Mesenchymal stem cell (in vitro differentiated cells and primary cell): ENCODE data around the gene CAPN10.

Experiments
- DNase-seq: peaks from one replicate; pipeline ENCODE4 v3.0.0-alpha.2; 2013
- H2AFZ ChIP-seq: one replicate; pipeline ENCODE4 v1.6.1; 2013; ENCODE audit warnings: low read depth, mild to moderate bottlenecking, control low read depth, inconsistent platforms, low read length, moderate library complexity
- H2AK5ac ChIP-seq: 2 replicates; pipeline ENCODE4 v1.6.1; 2013; ENCODE audit warnings: low read length, moderate library complexity, mild to moderate bottlenecking, inconsistent platforms; ENCODE audit not compliant: severe bottlenecking
- H2BK120ac ChIP-seq: one replicate; pipeline ENCODE4 v1.6.1; 2013; ENCODE audit warnings: low read depth, mild to moderate bottlenecking, inconsistent platforms, low read length, moderate library complexity
- H2BK12ac ChIP-seq, 2 experiments: one replicate each; pipeline ENCODE4 v1.6.1; 2013; ENCODE audit warnings: inconsistent platforms in 2 of 2, low read length in 2 of 2, mild to moderate bottlenecking in 2 of 2, moderate library complexity in 2 of 2, control low read depth in 1 of 2
- H2BK15ac ChIP-seq: one replicate; pipeline ENCODE4 v1.6.1; 2013; ENCODE audit warnings: mild to moderate bottlenecking, low read depth, inconsistent platforms; ENCODE audit not compliant: poor library complexity, severe bottlenecking
- H2BK5ac ChIP-seq: 2 replicates; pipeline ENCODE4 v1.6.1; 2013; ENCODE audit warnings: low read depth, mild to moderate bottlenecking, low read length, control low read depth, inconsistent platforms; ENCODE audit not compliant: poor library complexity, severe bottlenecking
- H3K14ac ChIP-seq, 2 experiments: one replicate each; pipeline ENCODE4 v1.6.1; 2013; ENCODE audit warnings: inconsistent platforms in 2 of 2, low read length in 2 of 2, control low read depth in 1 of 2, mild to moderate bottlenecking in 1 of 2, moderate library complexity in 1 of 2
- H3K18ac ChIP-seq, 2 experiments: one replicate each; pipeline ENCODE4 v1.6.1; 2013; ENCODE audit warnings: inconsistent platforms in 2 of 2, low read length in 2 of 2, control low read depth in 1 of 2, low read depth in 1 of 2, mild to moderate bottlenecking in 1 of 2
- H3K23ac ChIP-seq, 2 experiments: one replicate each; pipeline ENCODE4 v1.6.1; 2013; ENCODE audit warnings: inconsistent platforms in 2 of 2, low read length in 2 of 2, mild to moderate bottlenecking in 2 of 2, moderate library complexity in 2 of 2, control low read depth in 1 of 2
- H3K27ac ChIP-seq: 2 replicates; pipeline ENCODE4 v1.5.1; 2013; ENCODE audit warnings: mild to moderate bottlenecking, moderate library complexity, low read length, control low read depth, inconsistent platforms; ENCODE audit not compliant: poor library complexity, severe bottlenecking
- H3K27me3 ChIP-seq, 2 experiments: 2 replicates each; pipeline versions ENCODE4 v1.6.1 to v1.7.0; 2013; ENCODE audit warnings: low read length in 2 of 2, mild to moderate bottlenecking in 2 of 2, moderate library complexity in 2 of 2, control low read depth in 1 of 2, inconsistent platforms in 1 of 2; ENCODE audit not compliant: control insufficient read depth in 1 of 2, insufficient read depth in 1 of 2
- H3K36me3 ChIP-seq, 2 experiments: 2 replicates each; pipeline versions ENCODE4 v1.6.1 to v1.7.0; 2013; ENCODE audit warnings: low read length in 2 of 2, control low read depth in 1 of 2, inconsistent platforms in 1 of 2, low read depth in 1 of 2, mild to moderate bottlenecking in 1 of 2; ENCODE audit not compliant: insufficient read depth in 2 of 2, control insufficient read depth in 1 of 2
- H3K4ac ChIP-seq, 2 experiments: one replicate each; pipeline ENCODE4 v1.6.1; 2013; ENCODE audit warnings: inconsistent platforms in 2 of 2, low read length in 2 of 2, mild to moderate bottlenecking in 2 of 2, moderate library complexity in 2 of 2, control low read depth in 1 of 2, low read depth in 1 of 2
- H3K4me1 ChIP-seq: 2 replicates; pipeline ENCODE4 v1.6.1; 2013; ENCODE audit warnings: low read depth, low read length, control low read depth; ENCODE audit not compliant: control insufficient read depth, insufficient read depth
- H3K4me2 ChIP-seq: 2 replicates; pipeline ENCODE4 v1.6.1; 2013; ENCODE audit warnings: low read length, mild to moderate bottlenecking, inconsistent platforms; ENCODE audit not compliant: poor library complexity, severe bottlenecking
- H3K4me3 ChIP-seq, 2 experiments: 2 replicates each; pipeline versions ENCODE4 v1.5.1 to v1.7.0; 2013; ENCODE audit warnings: low read length in 2 of 2, mild to moderate bottlenecking in 2 of 2, control low read depth in 1 of 2, low read depth in 1 of 2; ENCODE audit not compliant: insufficient read depth in 1 of 2
- H3K79me1 ChIP-seq: replicated peaks from 2 replicates; pipeline ENCODE4 v1.6.1; 2013; ENCODE audit warnings: mild to moderate bottlenecking, control low read depth, low read length, inconsistent platforms; ENCODE audit not compliant: poor library complexity, severe bottlenecking
- H3K9ac ChIP-seq: 2 replicates; pipeline ENCODE4 v1.7.0; 2013; ENCODE audit warnings: mild to moderate bottlenecking, low read length, moderate library complexity
- H3K9me3 ChIP-seq: 2 replicates; pipeline ENCODE4 v1.7.0; 2013; ENCODE audit warnings: mild to moderate bottlenecking, low read length; ENCODE audit not compliant: control insufficient read depth
- H4K8ac ChIP-seq: one replicate; pipeline ENCODE4 v1.6.1; 2013; ENCODE audit warnings: inconsistent platforms, mild to moderate bottlenecking, low read length, moderate library complexity
- H4K91ac ChIP-seq: one replicate; pipeline ENCODE4 v1.6.1; 2013; ENCODE audit warnings: mild to moderate bottlenecking, low read length, inconsistent platforms
- WGBS: methylation state at CpG from one replicate; pipeline ENCODE4 v1.1.7; 2013; ENCODE audit warnings: mixed read lengths; 5-methylcytosine and 5-hydroxymethylcytosine counted together

Gene CAPN10

GRCh38 chr2:240643811-240644150 lies 57.2 kb downstream of the CAPN10 start:
- 84% methylated on average over 15 of the region's 15 CpGs for WGBS

DNA sequence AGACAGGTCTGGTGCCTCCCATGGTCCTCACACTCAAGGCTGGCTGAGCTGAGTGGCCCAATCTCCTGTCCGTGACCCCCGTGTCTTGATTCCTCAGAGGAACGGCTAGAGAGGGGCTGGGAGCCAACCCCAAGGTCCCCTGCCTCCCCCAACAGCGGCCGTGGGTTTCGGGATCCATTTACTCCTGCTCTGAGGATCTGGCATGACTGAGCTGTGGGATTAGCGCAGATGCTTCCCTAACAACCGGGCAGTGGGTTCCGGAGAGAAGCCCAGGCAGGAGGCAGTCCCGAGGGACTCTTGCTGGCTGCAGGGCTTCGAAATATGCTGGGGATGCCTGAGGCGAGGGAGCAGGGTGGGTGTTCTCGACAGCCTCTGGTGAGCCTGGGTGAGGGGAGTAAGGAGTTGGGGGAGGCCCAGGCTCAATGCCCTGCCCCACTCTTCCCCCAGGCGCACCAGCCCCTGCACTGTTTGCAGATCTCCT lies 57.7 kb downstream of the CAPN10 start:
- Histone ChIP-seq H3K14ac (peak overlapping the region in 1 of 2 experiments; percentile 12), H3K27ac (no peak overlapping the region), H2AK5ac (no peak overlapping the region), H4K8ac (no peak overlapping the region), H3K18ac (no peak overlapping the region), H3K9me3 (no peaks in the 10 kb centered on the region), H3K4me3 (no peak overlapping the region), H3K4ac (no peak overlapping the region), H2BK5ac (no peak overlapping the region), H2BK12ac (no peak overlapping the region), H2BK120ac (no peak overlapping the region), H3K4me2 (no peak overlapping the region), H3K36me3 (no peaks in the 10 kb centered on the region), H3K9ac (no peak overlapping the region), H4K91ac (no peak overlapping the region), H2BK15ac (no peak overlapping the region), H2AFZ (no peak overlapping the region), H3K27me3 (peaks cover 25 to 72% of the 10 kb centered on the region in 2 experiments), H3K4me1 (peaks cover 2% of the 10 kb centered on the region), H3K23ac (no peak overlapping the region), H3K79me1 (no peaks in the 10 kb centered on the region)
- WGBS = 84% methylated on average over 12 of the region's 14 CpGs
- DNase-seq = no peak

More at GRCh38 chr2:240643811-240644150, 57.2 kb downstream of the CAPN10 start:
- Histone ChIP-seq H2BK12ac (no peak overlapping the region), H3K4ac (no peak overlapping the region), H3K27ac (no peak overlapping the region), H3K14ac (no peak overlapping the region), H3K79me1 (no peaks in the 10 kb centered on the region), H2BK15ac (no peak overlapping the region), H2BK5ac (no peak overlapping the region), H3K4me2 (no peak overlapping the region), H3K9me3 (no peaks in the 10 kb centered on the region), H3K23ac (no peak overlapping the region), H3K4me1 (peaks cover 2% of the 10 kb centered on the region), H3K9ac (no peak overlapping the region), H3K18ac (no peak overlapping the region), H2BK120ac (no peak overlapping the region), H3K4me3 (no peak overlapping the region), H4K8ac (no peak overlapping the region), H3K27me3 (peaks cover 21 to 70% of the 10 kb centered on the region in 2 experiments), H3K36me3 (no peaks in the 10 kb centered on the region), H2AFZ (no peak overlapping the region), H4K91ac (no peak overlapping the region), H2AK5ac (no peak overlapping the region)
- no peak for DNase-seq

DNA sequence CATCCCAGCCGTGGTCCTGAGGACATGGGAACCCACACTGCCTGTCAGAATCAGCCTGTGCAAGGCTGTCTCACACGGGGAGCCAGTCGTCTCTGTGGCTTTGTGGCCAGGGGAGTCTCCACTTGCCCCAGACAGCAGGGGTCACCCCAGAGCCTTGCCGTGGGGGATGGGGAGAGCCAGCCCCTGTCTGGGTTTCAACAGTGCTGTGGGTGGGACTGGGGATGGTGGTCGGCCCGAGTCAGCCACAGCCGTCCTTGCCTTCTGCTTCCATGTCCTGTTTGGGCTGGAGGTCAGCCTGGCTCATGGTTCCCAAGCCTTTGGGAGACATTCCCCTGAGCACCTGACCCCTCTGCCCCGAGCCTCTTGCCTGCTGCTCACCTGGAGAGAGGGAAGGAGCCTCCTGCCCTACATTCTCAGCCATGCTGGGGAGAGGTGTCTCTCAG lies 58.3 kb downstream of the CAPN10 start:
- H3K4me2 ChIP-seq = no peak overlapping the region
- no peaks in the 10 kb centered on the region for H3K79me1 ChIP-seq
- H3K4me3 ChIP-seq = no peak overlapping the region
- H2AFZ ChIP-seq = no peak overlapping the region
- H2BK120ac ChIP-seq = no peak overlapping the region
- H3K36me3 ChIP-seq = no peaks in the 10 kb centered on the region
- H4K8ac ChIP-seq = no peak overlapping the region
- no peak overlapping the region for H2BK12ac ChIP-seq
- no peak overlapping the region for H4K91ac ChIP-seq
- H3K23ac ChIP-seq = no peak overlapping the region
- no peak for DNase-seq
- no peak overlapping the region for H3K14ac ChIP-seq
- H3K18ac ChIP-seq = no peak overlapping the region
- peaks cover 29 to 72% of the 10 kb centered on the region in 2 experiments for H3K27me3 ChIP-seq
- no peaks in the 10 kb centered on the region for H3K9me3 ChIP-seq
- peaks cover 2% of the 10 kb centered on the region for H3K4me1 ChIP-seq
- H3K9ac ChIP-seq = no peak overlapping the region
- no peak overlapping the region for H3K27ac ChIP-seq
- no peak overlapping the region for H2BK5ac ChIP-seq
- H2AK5ac ChIP-seq = no peak overlapping the region
- no peak overlapping the region for H3K4ac ChIP-seq
- no peak overlapping the region for H2BK15ac ChIP-seq
- 67% methylated on average over 8 of the region's 8 CpGs for WGBS

DNA sequence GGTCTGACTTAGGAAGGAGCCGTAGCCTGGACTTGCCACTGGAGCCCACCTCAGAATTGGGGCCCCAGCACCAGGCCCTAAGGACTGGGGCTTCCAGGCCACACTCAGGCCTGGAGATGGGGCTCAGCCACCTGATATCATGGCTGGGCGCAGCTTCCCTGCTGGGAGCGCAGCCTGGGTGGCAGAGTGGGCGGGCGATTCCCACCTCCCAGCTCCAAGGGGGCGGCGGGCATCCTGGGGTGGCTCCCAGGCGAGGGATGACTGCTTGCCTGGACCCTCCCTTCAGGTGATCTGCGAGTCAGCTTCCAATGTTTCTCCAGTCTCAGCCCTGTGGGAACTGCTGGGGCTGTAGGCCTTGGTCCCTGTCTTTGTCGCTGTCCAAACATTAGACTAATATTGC lies 58.8 kb downstream of the CAPN10 start:
- peaks cover 2% of the 10 kb centered on the region for H3K4me1 ChIP-seq
- H2BK120ac ChIP-seq = no peak overlapping the region
- H3K4me3 ChIP-seq = no peak overlapping the region
- H3K9me3 ChIP-seq = no peaks in the 10 kb centered on the region
- H2BK15ac ChIP-seq = no peak overlapping the region
- no peaks in the 10 kb centered on the region for H3K79me1 ChIP-seq
- no peak overlapping the region for H4K91ac ChIP-seq
- H3K27me3 ChIP-seq = peaks cover 29 to 77% of the 10 kb centered on the region in 2 experiments
- no peak overlapping the region for H3K4ac ChIP-seq
- no peak overlapping the region for H3K23ac ChIP-seq
- no peak overlapping the region for H3K9ac ChIP-seq
- no peak overlapping the region for H3K27ac ChIP-seq
- no peak overlapping the region for H2BK12ac ChIP-seq
- H4K8ac ChIP-seq = no peak overlapping the region
- no peak overlapping the region for H2AK5ac ChIP-seq
- no peak for DNase-seq
- no peak overlapping the region for H2AFZ ChIP-seq
- no peak overlapping the region for H2BK5ac ChIP-seq
- H3K18ac ChIP-seq = no peak overlapping the region
- 74% methylated on average over 10 of the region's 10 CpGs for WGBS
- H3K14ac ChIP-seq = no peak overlapping the region
- H3K4me2 ChIP-seq = no peak overlapping the region
- H3K36me3 ChIP-seq = no peaks in the 10 kb centered on the region
